Mesenchymal stem cell (in vitro differentiated cells and primary cell): ENCODE measurements around the gene RBKS.

ENCODE experiments used
- DNase-seq: peaks from one replicate; pipeline ENCODE4 v3.0.0-alpha.2; 2013
- H2AFZ ChIP-seq: one replicate; pipeline ENCODE4 v1.6.1; 2013; ENCODE audit warnings: low read depth, mild to moderate bottlenecking, control low read depth, inconsistent platforms, low read length, moderate library complexity
- H2AK5ac ChIP-seq: 2 replicates; pipeline ENCODE4 v1.6.1; 2013; ENCODE audit warnings: low read length, moderate library complexity, mild to moderate bottlenecking, inconsistent platforms; ENCODE audit not compliant: severe bottlenecking
- H2BK120ac ChIP-seq: one replicate; pipeline ENCODE4 v1.6.1; 2013; ENCODE audit warnings: low read depth, mild to moderate bottlenecking, inconsistent platforms, low read length, moderate library complexity
- H2BK12ac ChIP-seq, 2 experiments: one replicate each; pipeline ENCODE4 v1.6.1; 2013; ENCODE audit warnings: inconsistent platforms in 2 of 2, low read length in 2 of 2, mild to moderate bottlenecking in 2 of 2, moderate library complexity in 2 of 2, control low read depth in 1 of 2
- H2BK15ac ChIP-seq: one replicate; pipeline ENCODE4 v1.6.1; 2013; ENCODE audit warnings: mild to moderate bottlenecking, low read depth, inconsistent platforms; ENCODE audit not compliant: poor library complexity, severe bottlenecking
- H2BK5ac ChIP-seq: 2 replicates; pipeline ENCODE4 v1.6.1; 2013; ENCODE audit warnings: low read depth, mild to moderate bottlenecking, low read length, control low read depth, inconsistent platforms; ENCODE audit not compliant: poor library complexity, severe bottlenecking
- H3K14ac ChIP-seq, 2 experiments: one replicate each; pipeline ENCODE4 v1.6.1; 2013; ENCODE audit warnings: inconsistent platforms in 2 of 2, low read length in 2 of 2, control low read depth in 1 of 2, mild to moderate bottlenecking in 1 of 2, moderate library complexity in 1 of 2
- H3K18ac ChIP-seq, 2 experiments: one replicate each; pipeline ENCODE4 v1.6.1; 2013; ENCODE audit warnings: inconsistent platforms in 2 of 2, low read length in 2 of 2, control low read depth in 1 of 2, low read depth in 1 of 2, mild to moderate bottlenecking in 1 of 2
- H3K23ac ChIP-seq, 2 experiments: one replicate each; pipeline ENCODE4 v1.6.1; 2013; ENCODE audit warnings: inconsistent platforms in 2 of 2, low read length in 2 of 2, mild to moderate bottlenecking in 2 of 2, moderate library complexity in 2 of 2, control low read depth in 1 of 2
- H3K27ac ChIP-seq: 2 replicates; pipeline ENCODE4 v1.5.1; 2013; ENCODE audit warnings: mild to moderate bottlenecking, moderate library complexity, low read length, control low read depth, inconsistent platforms; ENCODE audit not compliant: poor library complexity, severe bottlenecking
- H3K27me3 ChIP-seq, 2 experiments: 2 replicates each; pipeline versions ENCODE4 v1.6.1 to v1.7.0; 2013; ENCODE audit warnings: low read length in 2 of 2, mild to moderate bottlenecking in 2 of 2, moderate library complexity in 2 of 2, control low read depth in 1 of 2, inconsistent platforms in 1 of 2; ENCODE audit not compliant: control insufficient read depth in 1 of 2, insufficient read depth in 1 of 2
- H3K36me3 ChIP-seq, 2 experiments: 2 replicates each; pipeline versions ENCODE4 v1.6.1 to v1.7.0; 2013; ENCODE audit warnings: low read length in 2 of 2, control low read depth in 1 of 2, inconsistent platforms in 1 of 2, low read depth in 1 of 2, mild to moderate bottlenecking in 1 of 2; ENCODE audit not compliant: insufficient read depth in 2 of 2, control insufficient read depth in 1 of 2
- H3K4ac ChIP-seq, 2 experiments: one replicate each; pipeline ENCODE4 v1.6.1; 2013; ENCODE audit warnings: inconsistent platforms in 2 of 2, low read length in 2 of 2, mild to moderate bottlenecking in 2 of 2, moderate library complexity in 2 of 2, control low read depth in 1 of 2, low read depth in 1 of 2
- H3K4me1 ChIP-seq: 2 replicates; pipeline ENCODE4 v1.6.1; 2013; ENCODE audit warnings: low read depth, low read length, control low read depth; ENCODE audit not compliant: control insufficient read depth, insufficient read depth
- H3K4me2 ChIP-seq: 2 replicates; pipeline ENCODE4 v1.6.1; 2013; ENCODE audit warnings: low read length, mild to moderate bottlenecking, inconsistent platforms; ENCODE audit not compliant: poor library complexity, severe bottlenecking
- H3K4me3 ChIP-seq, 2 experiments: 2 replicates each; pipeline versions ENCODE4 v1.5.1 to v1.7.0; 2013; ENCODE audit warnings: low read length in 2 of 2, mild to moderate bottlenecking in 2 of 2, control low read depth in 1 of 2, low read depth in 1 of 2; ENCODE audit not compliant: insufficient read depth in 1 of 2
- H3K79me1 ChIP-seq: replicated peaks from 2 replicates; pipeline ENCODE4 v1.6.1; 2013; ENCODE audit warnings: mild to moderate bottlenecking, control low read depth, low read length, inconsistent platforms; ENCODE audit not compliant: poor library complexity, severe bottlenecking
- H3K9ac ChIP-seq: 2 replicates; pipeline ENCODE4 v1.7.0; 2013; ENCODE audit warnings: mild to moderate bottlenecking, low read length, moderate library complexity
- H3K9me3 ChIP-seq: 2 replicates; pipeline ENCODE4 v1.7.0; 2013; ENCODE audit warnings: mild to moderate bottlenecking, low read length; ENCODE audit not compliant: control insufficient read depth
- H4K8ac ChIP-seq: one replicate; pipeline ENCODE4 v1.6.1; 2013; ENCODE audit warnings: inconsistent platforms, mild to moderate bottlenecking, low read length, moderate library complexity
- H4K91ac ChIP-seq: one replicate; pipeline ENCODE4 v1.6.1; 2013; ENCODE audit warnings: mild to moderate bottlenecking, low read length, inconsistent platforms
- WGBS: methylation state at CpG from one replicate; pipeline ENCODE4 v1.1.7; 2013; ENCODE audit warnings: mixed read lengths; 5-methylcytosine and 5-hydroxymethylcytosine counted together

RBKS gene

DNA sequence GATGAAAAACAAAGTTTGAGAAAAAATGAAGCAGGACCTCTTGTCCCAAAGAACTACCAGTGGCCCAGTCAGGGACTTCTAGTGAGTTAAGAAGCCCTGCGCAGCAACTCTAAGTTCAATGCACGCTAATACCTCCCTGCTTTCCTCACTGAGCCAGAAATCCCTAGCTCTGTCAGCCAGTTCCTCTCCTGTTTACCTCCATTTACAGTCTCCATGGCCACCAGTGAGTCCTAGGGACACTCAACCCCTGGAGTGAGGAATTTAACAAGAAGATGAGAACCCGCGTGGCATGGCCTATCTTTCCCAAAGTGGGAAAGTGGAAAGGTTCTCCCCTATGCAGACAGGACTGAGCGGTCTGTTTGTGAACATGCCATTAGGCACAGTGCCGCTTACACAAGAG is 87.6 kb downstream of the RBKS start:
- Histone ChIP-seq H3K4ac (no peak overlapping the region), H3K79me1 (no peaks in the 10 kb centered on the region), H3K27ac (no peak overlapping the region), H4K91ac (no peak overlapping the region), H3K9ac (no peak overlapping the region), H2AK5ac (peak overlapping the region; percentile 81), H2BK12ac (no peak overlapping the region), H2BK5ac (no peak overlapping the region), H3K9me3 (no peaks in the 10 kb centered on the region), H2AFZ (no peak overlapping the region), H3K14ac (no peak overlapping the region), H3K23ac (no peak overlapping the region), H3K4me3 (no peak overlapping the region), H3K18ac (no peak overlapping the region), H2BK120ac (no peak overlapping the region), H3K4me1 (peaks cover 21% of the 10 kb centered on the region), H3K36me3 (no peaks in the 10 kb centered on the region), H3K4me2 (no peak overlapping the region), H3K27me3 (no peaks in the 10 kb centered on the region), H4K8ac (no peak overlapping the region), H2BK15ac (no peak overlapping the region)
- 98% methylated on average over 6 of the region's 6 CpGs for WGBS
- DNase-seq: no peak

DNA sequence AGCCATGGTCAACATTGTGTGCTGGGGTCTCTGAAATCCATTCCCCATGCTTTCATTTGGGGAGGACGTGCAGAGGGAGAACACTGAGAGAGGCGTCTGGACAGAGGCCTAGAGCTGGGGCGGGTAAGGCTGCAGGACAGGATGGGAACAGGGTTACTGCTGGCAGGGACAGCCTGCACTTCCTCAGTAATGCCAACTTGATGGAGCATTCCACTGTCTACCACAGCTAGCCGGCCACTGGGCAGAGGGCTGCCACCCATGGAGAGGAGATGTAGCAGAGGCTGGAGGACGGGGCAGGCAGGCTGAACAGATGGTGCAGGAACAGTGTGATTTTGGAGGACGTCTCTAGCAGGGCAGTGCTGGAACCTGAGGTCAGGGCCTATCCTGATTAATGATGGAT is 89.3 kb downstream of the RBKS start:
- Histone ChIP-seq H3K4me2 (no peak overlapping the region), H3K4me3 (no peak overlapping the region), H3K27ac (peak overlapping the region; percentile 97), H3K27me3 (no peaks in the 10 kb centered on the region), H2AK5ac (peak overlapping the region; percentile 63), H3K18ac (peak overlapping the region; percentile 40 to 83), H3K4me1 (peaks cover 25% of the 10 kb centered on the region), H3K4ac (peak overlapping the region in 1 of 2 experiments; percentile 47), H2BK12ac (peak overlapping the region; percentile 61 to 75), H3K14ac (peak overlapping the region in 1 of 2 experiments; percentile 96), H2BK5ac (no peak overlapping the region), H3K36me3 (no peaks in the 10 kb centered on the region), H3K23ac (no peak overlapping the region), H2BK120ac (no peak overlapping the region), H3K79me1 (no peaks in the 10 kb centered on the region), H3K9ac (peak overlapping the region; percentile 91), H2AFZ (no peak overlapping the region), H2BK15ac (no peak overlapping the region), H3K9me3 (no peaks in the 10 kb centered on the region), H4K8ac (peak overlapping the region; percentile 33), H4K91ac (peak overlapping the region; percentile 55)
- 95% methylated on average over 6 of the region's 6 CpGs for WGBS
- no peak for DNase-seq

DNA sequence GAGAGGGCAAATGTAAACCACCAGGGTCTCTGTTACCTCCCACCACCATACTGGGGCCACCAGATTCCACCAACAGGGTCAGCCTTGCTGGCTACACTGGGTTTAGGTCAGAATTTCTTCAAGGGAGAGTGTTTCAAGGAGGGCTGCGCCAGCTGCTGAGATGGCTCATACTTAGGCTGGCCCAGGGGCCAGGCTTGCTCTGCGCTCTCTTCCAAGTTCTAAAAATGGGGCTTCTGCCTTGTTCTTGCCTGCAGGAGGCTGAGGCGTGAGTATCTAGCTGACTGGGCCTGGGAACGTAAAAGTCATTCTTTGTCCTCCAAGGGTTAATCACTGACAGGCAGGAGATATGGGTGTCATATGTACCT is 90.6 kb downstream of the RBKS start:
- DNase-seq: no peak
- no peaks in the 10 kb centered on the region for H3K9me3 ChIP-seq
- no peak overlapping the region for H4K8ac ChIP-seq
- peaks cover 2% of the 10 kb centered on the region for H3K79me1 ChIP-seq
- H2BK15ac ChIP-seq: peak overlapping the region; percentile 30
- H3K27me3 ChIP-seq: no peaks in the 10 kb centered on the region
- H3K27ac ChIP-seq: peak overlapping the region; percentile 97
- no peaks in the 10 kb centered on the region for H3K36me3 ChIP-seq
- H3K14ac ChIP-seq: no peak overlapping the region
- 12% methylated on average over 4 of the region's 4 CpGs for WGBS
- H3K4me2 ChIP-seq: no peak overlapping the region
- no peak overlapping the region for H4K91ac ChIP-seq
- peak overlapping the region in 1 of 2 experiments; percentile 48 for H2BK12ac ChIP-seq
- peak overlapping the region; percentile 91 for H3K9ac ChIP-seq
- peak overlapping the region; percentile 63 to 76 for H3K18ac ChIP-seq
- H2AK5ac ChIP-seq: peak overlapping the region; percentile 28
- H3K23ac ChIP-seq: no peak overlapping the region
- peaks cover 24% of the 10 kb centered on the region for H3K4me1 ChIP-seq
- no peak overlapping the region for H2AFZ ChIP-seq
- peak overlapping the region in 1 of 2 experiments; percentile 34 for H3K4me3 ChIP-seq
- no peak overlapping the region for H3K4ac ChIP-seq
- peak overlapping the region; percentile 95 for H2BK5ac ChIP-seq
- no peak overlapping the region for H2BK120ac ChIP-seq

DNA sequence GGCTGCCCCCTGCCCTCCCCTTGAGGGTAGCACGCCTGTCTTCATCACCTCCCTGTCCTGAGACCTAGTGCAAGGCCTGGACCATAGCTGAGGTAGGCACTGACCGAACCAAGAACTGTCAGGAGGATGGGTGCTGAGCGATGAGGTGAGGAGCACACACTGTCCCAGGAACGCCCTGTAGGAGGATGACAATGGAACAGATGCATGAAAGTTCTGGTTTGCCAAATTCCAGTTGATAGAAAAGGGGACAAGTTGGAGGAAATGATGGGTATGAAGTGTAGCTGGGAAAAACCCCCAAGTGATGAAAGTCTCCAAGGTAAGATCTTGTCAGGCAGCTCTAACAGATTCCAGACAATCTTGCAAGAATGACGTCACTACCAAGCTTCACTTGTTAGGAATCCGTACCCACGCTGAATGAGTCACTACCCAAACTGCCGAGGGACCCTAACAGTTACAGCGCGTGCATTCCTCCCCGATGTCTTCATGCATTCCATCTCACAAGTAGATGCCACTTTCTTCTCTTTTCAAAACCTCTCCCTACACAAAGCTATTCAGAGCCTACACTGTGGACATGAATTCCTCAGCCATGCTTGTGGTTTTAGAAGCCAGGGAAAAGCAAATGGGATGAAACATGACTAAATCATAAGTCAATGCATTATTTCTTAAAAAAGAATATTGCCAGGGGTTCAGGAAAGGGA is 91.1 kb downstream of the RBKS start:
- Histone ChIP-seq H2BK12ac (peak overlapping the region; percentile 73 to 96), H4K91ac (peak overlapping the region; percentile 95), H2AK5ac (peak overlapping the region; percentile 87), H2BK5ac (peak overlapping the region; percentile 95), H3K4me1 (peaks cover 24% of the 10 kb centered on the region), H3K23ac (no peak overlapping the region), H3K36me3 (no peaks in the 10 kb centered on the region), H3K4me3 (peak overlapping the region in 1 of 2 experiments; percentile 34), H3K4ac (peak overlapping the region; percentile 5 to 83), H3K18ac (peak overlapping the region; percentile 59 to 78), H3K79me1 (peaks cover 2% of the 10 kb centered on the region), H3K27ac (peak overlapping the region; percentile 97), H3K14ac (peak overlapping the region in 1 of 2 experiments; percentile 64), H3K27me3 (no peaks in the 10 kb centered on the region), H2BK15ac (peak overlapping the region; percentile 30), H3K4me2 (no peak overlapping the region), H3K9me3 (no peaks in the 10 kb centered on the region), H2AFZ (no peak overlapping the region), H4K8ac (peak overlapping the region; percentile 71), H2BK120ac (no peak overlapping the region), H3K9ac (peak overlapping the region; percentile 91)
- peak; percentile 99 for DNase-seq
- 23% methylated on average over 11 of the region's 11 CpGs for WGBS
